ENCODE results near the gene IKBKE.

- TF ChIP-seq TAF1 (IDR thresholded peaks at IDR 0.05; ENCODE audit: low read depth), result no peak
- TF ChIP-seq EGR1 (IDR thresholded peaks at IDR 0.05), result no peak
- TF ChIP-seq REST (IDR thresholded peaks at IDR 0.05; ENCODE audit: low read depth), result no peak
- TF ChIP-seq USF1 (IDR thresholded peaks at IDR 0.05), result no peak
- TF ChIP-seq RAD21 (IDR thresholded peaks at IDR 0.05; ENCODE audit: low read depth), result no peak
- TF ChIP-seq MAX (IDR thresholded peaks at IDR 0.05), result no peak
Measured at GRCh38 chr1:206456577-206457370, 13.5 kb upstream of the IKBKE start.
